B cell (primary cell): ENCODE data around the gene LCMT2. TPM values are rescaled to one million over a fixed set of nuclear protein-coding genes. Genes with fewer than 3 reads are reported as not detected.

ENCODE experiments used
- ATAC-seq: fragments of 200-7000 bp; cut with Tn5 transposase; one replicate; pipeline ENCODE4 v1.10.0; 2021; ENCODE audit warnings: low read depth, mild to moderate bottlenecking, moderate number of reproducible peaks, moderate library complexity
- CTCF ChIA-PET: fragments of 350-600 bp; sonication (Branson Sonifier 250); formaldehyde crosslinking; loops from one replicate; lab custom pipeline; 2021; ENCODE audit warnings: antibody characterized with exemption, inconsistent platforms; lab: Charles Lee
- POLR2A ChIA-PET: fragments of 350-600 bp; sonication (Branson Sonifier 250); formaldehyde crosslinking; loops from one replicate; lab custom pipeline; 2021; ENCODE audit warnings: antibody characterized with exemption; lab: Charles Lee
- DNase-seq: peaks from one replicate; pipeline ENCODE4 v3.0.0; 2013
- H2AFZ ChIP-seq: 2 replicates; pipeline ENCODE4 v1.6.1; 2012; ENCODE audit warnings: mild to moderate bottlenecking, low read depth, low read length; ENCODE audit not compliant: insufficient read depth, poor library complexity, severe bottlenecking
- H3K27ac ChIP-seq, 2 donors: 1 replicate in 1 of 2; 2 replicates in 1 of 2; pipeline ENCODE4 v1.5.1; 2012 to 2013; ENCODE audit warnings: low read length in 2 of 2, mild to moderate bottlenecking in 2 of 2, moderate library complexity in 1 of 2
- H3K27me3 ChIP-seq, 4 experiments: fragments of 200-600 bp in 1 of 4; sonication (generic) in 1 of 4; replicated peaks in 1 of 4; 1 replicate in 2 of 4; 2 replicates in 2 of 4; pipeline versions ENCODE4 v1.6.1 to v1.7.0; 2013 to 2016; ENCODE audit warnings: low read length in 3 of 4, mild to moderate bottlenecking in 2 of 4, mixed read lengths in 1 of 4, moderate library complexity in 1 of 4; ENCODE audit not compliant: insufficient read depth in 4 of 4, control insufficient read depth in 3 of 4; ENCODE audit errors: control extremely low read depth in 1 of 4
- H3K36me3 ChIP-seq, 2 experiments: replicated peaks in 1 of 2; 1 replicate in 1 of 2; 2 replicates in 1 of 2; pipeline versions ENCODE4 v1.6.1 to v1.7.1; 2013; ENCODE audit warnings: low read length in 1 of 2; ENCODE audit not compliant: insufficient read depth in 2 of 2, control insufficient read depth in 1 of 2; ENCODE audit errors: control extremely low read depth in 1 of 2, extremely low read depth in 1 of 2
- H3K4me1 ChIP-seq, 2 donors: fragments of 200-600 bp in 1 of 2; sonication (generic) in 1 of 2; 1 replicate in 1 of 2; 2 replicates in 1 of 2; pipeline versions ENCODE4 v1.5.1 to v1.6.1; 2013 to 2017; ENCODE audit warnings: low read length in 2 of 2; ENCODE audit not compliant: control insufficient read depth in 2 of 2, insufficient read depth in 2 of 2
- H3K4me2 ChIP-seq: replicated peaks from 2 replicates; pipeline ENCODE3; 2012; ENCODE audit warnings: mild to moderate bottlenecking, low read depth, low read length; ENCODE audit not compliant: poor library complexity, severe bottlenecking
- H3K4me3 ChIP-seq, 5 experiments: fragments of 200-600 bp in 1 of 5; sonication (generic) in 1 of 5; 1 replicate in 3 of 5; 2 replicates in 2 of 5; pipeline versions ENCODE4 v1.5.1 to v1.7.0; 2011 to 2016; ENCODE audit warnings: low read length in 4 of 5, mild to moderate bottlenecking in 4 of 5, low read depth in 2 of 5, control low read depth in 1 of 5, moderate library complexity in 1 of 5; ENCODE audit not compliant: insufficient read depth in 1 of 5; ENCODE audit errors: control extremely low read depth in 1 of 5, extremely low read depth in 1 of 5
- H3K79me2 ChIP-seq: fragments of 200-600 bp; sonication (generic); one replicate; pipeline ENCODE4 v1.6.0; 2016; ENCODE audit warnings: low read length; ENCODE audit not compliant: control insufficient read depth, insufficient read depth
- H3K9ac ChIP-seq: fragments of 200-600 bp; sonication (generic); 2 replicates; pipeline ENCODE4 v1.6.1; 2017; ENCODE audit warnings: mild to moderate bottlenecking, low read length, moderate library complexity
- H3K9me3 ChIP-seq, 3 donors: one replicate each; pipeline versions ENCODE4 v1.6.1 to v1.7.1; 2013; ENCODE audit warnings: low read length in 2 of 3; ENCODE audit not compliant: control insufficient read depth in 2 of 3, insufficient read depth in 1 of 3; ENCODE audit errors: control extremely low read depth in 1 of 3
- H4K20me1 ChIP-seq: 2 replicates; pipeline ENCODE4 v1.6.0; 2012; ENCODE audit warnings: mild to moderate bottlenecking, low read length; ENCODE audit not compliant: insufficient read depth, control insufficient read depth, poor library complexity, severe bottlenecking
- H3K27ac Mint-ChIP-seq: one replicate; pipeline ENCODE4 v1.8.0; 2021; ENCODE audit warnings: mixed read lengths
- H3K27me3 Mint-ChIP-seq: one replicate; pipeline ENCODE4 v1.8.0; 2021; ENCODE audit warnings: mixed read lengths
- H3K4me1 Mint-ChIP-seq: one replicate; pipeline ENCODE4 v1.8.0; 2021; ENCODE audit warnings: mixed read lengths
- H3K4me3 Mint-ChIP-seq: one replicate; pipeline ENCODE4 v1.8.0; 2021; ENCODE audit warnings: mixed read lengths
- H3K9me3 Mint-ChIP-seq: one replicate; pipeline ENCODE4 v1.8.0; 2022; ENCODE audit warnings: mixed read lengths; ENCODE audit not compliant: insufficient read depth
- CTCF ChIP-seq: fragments of 200-600 bp; IDR thresholded peaks from one replicate; pipeline ENCODE4 v1.8.0; 2022; ENCODE audit warnings: antibody characterized with exemption, mild to moderate bottlenecking
- EZH2 ChIP-seq: IDR thresholded peaks from 2 replicates; pipeline ENCODE4 v1.6.1; 2012; ENCODE audit warnings: borderline replicate concordance, low read depth, mild to moderate bottlenecking, moderate library complexity, low read length; ENCODE audit not compliant: insufficient read depth, poor library complexity, severe bottlenecking
- WGBS: methylation state at CpG from one replicate; pipeline ENCODE4 v1.1.5; 2013; ENCODE audit warnings: missing lambda C conversion rate; ENCODE audit not compliant: insufficient coverage; 5-methylcytosine and 5-hydroxymethylcytosine counted together
- intact Hi-C: fragments of 100-400 bp; cut with micrococcal nuclease; formaldehyde crosslinking; loops from one replicate; pipeline ENCODE4 v1.10.0; 2022
- polyA plus RNA-seq: library from polyadenylated mRNA; depleted of rRNA; stranded (reverse); fragments of >200 nt; gene quantifications from 2 replicates; pipeline ENCODE4 v1.2.3, GENCODE V29; 2012
- total RNA-seq, 2 donors: library from RNA; stranded (reverse); fragments of 120-200 nt in 1 of 2; gene quantifications; 1 replicate in 1 of 2; 2 replicates in 1 of 2; pipeline versions ENCODE4 v1.2.3 to v1.2.4, GENCODE V29; 2013 to 2022

Gene LCMT2
- total and polyA plus RNA-seq, 2 donors (not counting 1 experiment from before 2014, with no cell fraction given), result 7.5 to 12.8 TPM

GRCh38 chr15:43275740-43276562 is 54.4 kb downstream of the LCMT2 start:
- Histone ChIP-seq H3K4me3 (no peak overlapping the region), H2AFZ (no peak overlapping the region), H3K36me3 (no peaks in the 10 kb centered on the region), H4K20me1 (no peaks in the 10 kb centered on the region), H3K4me1 (peaks cover 5 to 11% of the 10 kb centered on the region in 2 donors), H3K9me3 (peaks cover 0 to 1% (median 0%) of the 10 kb centered on the region in 3 donors), H3K4me2 (no peak overlapping the region), H3K27ac (no peak overlapping the region), H3K27me3 (no peaks in the 10 kb centered on the region), H3K79me2 (no peaks in the 10 kb centered on the region), H3K9ac (no peak overlapping the region)
- Mint-ChIP-seq H3K4me1 (peaks cover 21% of the 10 kb centered on the region), H3K27ac (no peak overlapping the region), H3K9me3 (peaks cover 8% of the 10 kb centered on the region), H3K4me3 (no peak overlapping the region), H3K27me3 (no peaks in the 10 kb centered on the region)
- ChIA-PET POLR2A (no interaction called here), CTCF (interaction anchor here (0.6 to 2.0 kb wide), 2 partner anchors 10 to 786 kb away, joined by 4 to 10 read pairs; no protein-coding TSS in a partner anchor)
- ATAC-seq, result no peak
- no peak for TF ChIP-seq EZH2
- TF ChIP-seq CTCF, result no peak
- intact Hi-C loops, result no loop called here
- no peak for DNase-seq
- WGBS, result 84% methylated on average over 13 of the region's 15 CpGs

- Histone ChIP-seq H3K36me3 (no peaks in the 10 kb centered on the region), H4K20me1 (no peaks in the 10 kb centered on the region), H3K9ac (no peak overlapping the region), H3K27ac (no peak overlapping the region), H3K9me3 (peaks cover 0 to 3% (median 0%) of the 10 kb centered on the region in 3 donors), H3K4me3 (no peak overlapping the region), H3K79me2 (no peaks in the 10 kb centered on the region), H2AFZ (no peak overlapping the region), H3K4me1 (peaks cover 23 to 28% of the 10 kb centered on the region in 2 donors), H3K4me2 (no peak overlapping the region), H3K27me3 (no peaks in the 10 kb centered on the region)
- ATAC-seq, result no peak
- peaks cover 39% of the 10 kb centered on the region for H3K4me1 Mint-ChIP-seq
- H3K27me3 Mint-ChIP-seq, result no peaks in the 10 kb centered on the region
- WGBS, result 94% methylated on average over 5 of the region's 9 CpGs
- CTCF ChIA-PET, result interaction anchor here (1.1 kb wide), 1 partner anchor 49 kb away, joined by 4 read pairs; no protein-coding TSS in a partner anchor
- POLR2A ChIA-PET, result no interaction called here
- H3K9me3 Mint-ChIP-seq, result peaks cover 8% of the 10 kb centered on the region
- no peak overlapping the region for H3K27ac Mint-ChIP-seq
- DNase-seq, result no peak
- intact Hi-C loops, result no loop called here
- H3K4me3 Mint-ChIP-seq, result no peak overlapping the region
- no peak for TF ChIP-seq CTCF
- TF ChIP-seq EZH2, result no peak
Observed at GRCh38 chr15:43274136-43274535, 56.2 kb downstream of the LCMT2 start.
